Measurements from ENCODE around the gene TSPAN12.

The TSPAN12 gene

DNA sequence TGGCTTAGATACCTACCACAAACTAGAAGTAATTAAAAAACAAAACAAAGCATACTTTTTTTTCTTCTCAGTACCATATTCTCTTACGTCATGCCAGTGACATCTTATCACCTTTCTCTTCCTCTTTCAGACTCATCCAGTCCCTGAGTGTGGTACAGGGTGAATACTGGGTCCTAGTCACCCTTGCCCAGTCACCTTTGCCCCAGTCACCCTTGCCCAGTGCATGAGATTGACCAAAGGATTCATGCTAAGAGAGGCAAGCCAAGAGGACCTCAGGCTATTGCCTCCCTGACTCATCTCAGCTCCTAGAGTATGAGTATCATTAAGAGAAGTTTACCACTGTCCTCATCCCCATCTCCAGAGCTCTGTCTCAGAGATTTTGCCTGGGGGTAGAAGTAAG lies 10.0 kb upstream of the TSPAN12 start:
- ChIA-PET POLR2A (interaction anchor here (0.8 kb wide), 1 partner anchor 10 kb away, joined by 3 read pairs; the partner anchor contains the start of gene TSPAN12), CTCF (no interaction called here)
- Histone ChIP-seq H3K27ac (ENCODE audit: extremely low read depth, low read depth, low read length) (no peak overlapping the region), H3K9me3 (ENCODE audit: control insufficient read depth, insufficient read depth, low read depth, low read length) (no peaks in the 10 kb centered on the region), H3K4me3 (ENCODE audit: low read depth, low read length) (no peak overlapping the region), H3K4me1 (ENCODE audit: control insufficient read depth, insufficient read depth, low read length) (peaks cover 4% of the 10 kb centered on the region; the same call in 1 of the 2 replicates), H3K36me3 (ENCODE audit: control insufficient read depth in 2 of 2, insufficient read depth in 1 of 2, low read length in 2 of 2) (no peaks in the 10 kb centered on the region)
- TF ChIP-seq SP3 (tag by site-specific recombination; IDR thresholded peaks at IDR 0.05) (no peak), ZNF112 (tag by site-specific recombination; IDR thresholded peaks at IDR 0.05) (no peak), ZNF677 (tag by site-specific recombination; IDR thresholded peaks at IDR 0.05) (no peak), ZNF561 (tag by site-specific recombination; IDR thresholded peaks at IDR 0.05; ENCODE audit: borderline replicate concordance) (no peak), BCL11A (tag by site-specific recombination; IDR thresholded peaks at IDR 0.05; ENCODE audit: low read depth) (no peak), OVOL3 (tag by site-specific recombination; IDR thresholded peaks at IDR 0.05) (no peak), HOXD13 (CRISPR knock-in tag; IDR thresholded peaks at IDR 0.05; ENCODE audit: borderline replicate concordance) (no peak), ZNF707 (tag by site-specific recombination; IDR thresholded peaks at IDR 0.05) (no peak)
- TF ChIP-seq, protein P1, sequence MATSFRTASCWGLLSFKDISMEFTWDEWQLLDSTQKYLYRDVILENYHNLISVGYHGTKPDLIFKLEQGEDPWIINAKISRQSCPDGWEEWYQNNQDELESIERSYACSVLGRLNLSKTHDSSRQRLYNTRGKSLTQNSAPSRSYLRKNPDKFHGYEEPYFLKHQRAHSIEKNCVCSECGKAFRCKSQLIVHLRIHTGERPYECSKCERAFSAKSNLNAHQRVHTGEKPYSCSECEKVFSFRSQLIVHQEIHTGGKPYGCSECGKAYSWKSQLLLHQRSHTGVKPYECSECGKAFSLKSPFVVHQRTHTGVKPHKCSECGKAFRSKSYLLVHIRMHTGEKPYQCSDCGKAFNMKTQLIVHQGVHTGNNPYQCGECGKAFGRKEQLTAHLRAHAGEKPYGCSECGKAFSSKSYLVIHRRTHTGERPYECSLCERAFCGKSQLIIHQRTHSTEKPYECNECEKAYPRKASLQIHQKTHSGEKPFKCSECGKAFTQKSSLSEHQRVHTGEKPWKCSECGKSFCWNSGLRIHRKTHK (tag by site-specific recombination; IDR thresholded peaks at IDR 0.05): no peak

DNA sequence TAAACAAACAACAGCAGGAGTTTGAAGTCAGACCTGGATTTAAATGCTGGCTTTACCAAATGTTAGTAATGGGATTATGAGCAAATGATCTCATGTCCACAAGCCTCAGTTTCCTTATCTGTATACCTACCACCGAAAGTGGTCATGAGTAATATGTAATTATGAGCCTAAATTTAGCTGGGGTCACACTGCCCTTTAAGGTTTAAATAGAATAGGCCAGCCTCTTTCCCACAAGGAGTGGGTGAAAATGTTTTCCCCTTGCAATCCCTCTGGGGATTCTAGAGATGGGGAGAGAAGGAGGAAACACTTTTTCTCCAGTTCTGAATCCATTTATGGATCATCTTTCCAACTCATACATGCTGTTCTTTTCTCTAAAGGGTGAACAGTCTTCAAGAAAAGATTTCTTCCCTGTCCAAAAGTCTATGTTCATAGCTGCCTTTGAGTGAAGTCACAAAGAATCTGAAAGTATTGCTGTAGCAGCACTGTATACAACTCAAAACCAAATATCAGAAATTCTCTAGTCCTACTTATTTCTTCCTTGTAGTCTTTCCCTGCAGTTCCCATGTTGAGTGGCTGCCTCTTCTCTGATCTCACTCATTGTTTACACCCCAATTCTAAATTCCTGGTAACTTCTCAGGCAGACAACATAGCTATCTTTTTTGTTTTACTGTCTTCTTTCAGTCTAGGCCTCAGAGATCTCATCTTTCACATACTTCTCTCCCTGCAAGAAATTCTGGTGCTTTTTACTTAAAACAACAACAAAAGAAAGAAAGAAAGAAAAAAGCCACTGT lies 7.4 kb upstream of the TSPAN12 start:
- H3K4me1 ChIP-seq (ENCODE audit: control insufficient read depth, insufficient read depth, low read length): no peaks in the 10 kb centered on the region
- ChIA-PET CTCF (interaction anchor here (0.6 kb wide), 1 partner anchor 59 kb away, joined by 3 read pairs; no protein-coding TSS in a partner anchor), POLR2A (interaction anchor here (0.5 kb wide), 1 partner anchor 44 kb away, joined by 3 read pairs; no protein-coding TSS in a partner anchor)
- no peak for TF ChIP-seq ZNF140 (tag by site-specific recombination; IDR thresholded peaks at IDR 0.05)
- TF ChIP-seq, protein P2, sequence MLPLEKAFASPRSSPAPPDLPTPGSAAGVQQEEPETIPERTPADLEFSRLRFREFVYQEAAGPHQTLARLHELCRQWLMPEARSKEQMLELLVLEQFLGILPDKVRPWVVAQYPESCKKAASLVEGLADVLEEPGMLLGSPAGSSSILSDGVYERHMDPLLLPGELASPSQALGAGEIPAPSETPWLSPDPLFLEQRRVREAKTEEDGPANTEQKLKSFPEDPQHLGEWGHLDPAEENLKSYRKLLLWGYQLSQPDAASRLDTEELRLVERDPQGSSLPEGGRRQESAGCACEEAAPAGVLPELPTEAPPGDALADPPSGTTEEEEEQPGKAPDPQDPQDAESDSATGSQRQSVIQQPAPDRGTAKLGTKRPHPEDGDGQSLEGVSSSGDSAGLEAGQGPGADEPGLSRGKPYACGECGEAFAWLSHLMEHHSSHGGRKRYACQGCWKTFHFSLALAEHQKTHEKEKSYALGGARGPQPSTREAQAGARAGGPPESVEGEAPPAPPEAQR (tag by site-specific recombination; IDR thresholded peaks at IDR 0.05): no peak
- TF ChIP-seq ZNF510 (tag by site-specific recombination; IDR thresholded peaks at IDR 0.05; ENCODE audit: insufficient replicate concordance): no peak
- TF ChIP-seq SALL2 (tag by site-specific recombination; IDR thresholded peaks at IDR 0.05; ENCODE audit: borderline replicate concordance): no peak
- no peak for TF ChIP-seq ZNF2 (tag by site-specific recombination; IDR thresholded peaks at IDR 0.05)
- no peak for TF ChIP-seq ZNF791 (tag by site-specific recombination; IDR thresholded peaks at IDR 0.05)
- TF ChIP-seq KLF7 (tag by site-specific recombination; IDR thresholded peaks at IDR 0.05; ENCODE audit: borderline replicate concordance): no peak
- no peak for TF ChIP-seq TRIM28 (IDR thresholded peaks at IDR 0.05; ENCODE audit: borderline replicate concordance, low read length)
- TF ChIP-seq, protein P3, sequence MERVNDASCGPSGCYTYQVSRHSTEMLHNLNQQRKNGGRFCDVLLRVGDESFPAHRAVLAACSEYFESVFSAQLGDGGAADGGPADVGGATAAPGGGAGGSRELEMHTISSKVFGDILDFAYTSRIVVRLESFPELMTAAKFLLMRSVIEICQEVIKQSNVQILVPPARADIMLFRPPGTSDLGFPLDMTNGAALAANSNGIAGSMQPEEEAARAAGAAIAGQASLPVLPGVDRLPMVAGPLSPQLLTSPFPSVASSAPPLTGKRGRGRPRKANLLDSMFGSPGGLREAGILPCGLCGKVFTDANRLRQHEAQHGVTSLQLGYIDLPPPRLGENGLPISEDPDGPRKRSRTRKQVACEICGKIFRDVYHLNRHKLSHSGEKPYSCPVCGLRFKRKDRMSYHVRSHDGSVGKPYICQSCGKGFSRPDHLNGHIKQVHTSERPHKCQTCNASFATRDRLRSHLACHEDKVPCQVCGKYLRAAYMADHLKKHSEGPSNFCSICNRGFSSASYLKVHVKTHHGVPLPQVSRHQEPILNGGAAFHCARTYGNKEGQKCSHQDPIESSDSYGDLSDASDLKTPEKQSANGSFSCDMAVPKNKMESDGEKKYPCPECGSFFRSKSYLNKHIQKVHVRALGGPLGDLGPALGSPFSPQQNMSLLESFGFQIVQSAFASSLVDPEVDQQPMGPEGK (tag by site-specific recombination; IDR thresholded peaks at IDR 0.05): no peak
- TF ChIP-seq ZNF610 (tag by site-specific recombination; IDR thresholded peaks at IDR 0.05; ENCODE audit: borderline replicate concordance): no peak
- no peak for TF ChIP-seq ZNF221 (tag by site-specific recombination; IDR thresholded peaks at IDR 0.05; ENCODE audit: borderline replicate concordance)
- no peak for TF ChIP-seq ZFP3 (tag by site-specific recombination; IDR thresholded peaks at IDR 0.05; ENCODE audit: low read depth)
- TF ChIP-seq ZNF623 (tag by site-specific recombination; IDR thresholded peaks at IDR 0.05): no peak
- no peak for TF ChIP-seq REPIN1 (tag by site-specific recombination; IDR thresholded peaks at IDR 0.05; ENCODE audit: low read depth)
- TF ChIP-seq HOXA7 (CRISPR knock-in tag; IDR thresholded peaks at IDR 0.05; ENCODE audit: borderline replicate concordance): no peak
- TF ChIP-seq, protein P4, sequence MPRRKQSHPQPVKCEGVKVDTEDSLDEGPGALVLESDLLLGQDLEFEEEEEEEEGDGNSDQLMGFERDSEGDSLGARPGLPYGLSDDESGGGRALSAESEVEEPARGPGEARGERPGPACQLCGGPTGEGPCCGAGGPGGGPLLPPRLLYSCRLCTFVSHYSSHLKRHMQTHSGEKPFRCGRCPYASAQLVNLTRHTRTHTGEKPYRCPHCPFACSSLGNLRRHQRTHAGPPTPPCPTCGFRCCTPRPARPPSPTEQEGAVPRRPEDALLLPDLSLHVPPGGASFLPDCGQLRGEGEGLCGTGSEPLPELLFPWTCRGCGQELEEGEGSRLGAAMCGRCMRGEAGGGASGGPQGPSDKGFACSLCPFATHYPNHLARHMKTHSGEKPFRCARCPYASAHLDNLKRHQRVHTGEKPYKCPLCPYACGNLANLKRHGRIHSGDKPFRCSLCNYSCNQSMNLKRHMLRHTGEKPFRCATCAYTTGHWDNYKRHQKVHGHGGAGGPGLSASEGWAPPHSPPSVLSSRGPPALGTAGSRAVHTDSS (tag by site-specific recombination; IDR thresholded peaks at IDR 0.05): no peak
- no peak for TF ChIP-seq ZNF701 (tag by site-specific recombination; IDR thresholded peaks at IDR 0.05)
- TF ChIP-seq EGR2 (tag by site-specific recombination; IDR thresholded peaks at IDR 0.05; ENCODE audit: low read depth): no peak
- TF ChIP-seq ZBTB1 (tag by site-specific recombination; IDR thresholded peaks at IDR 0.05): no peak
- H3K9me3 ChIP-seq (ENCODE audit: control insufficient read depth, insufficient read depth, low read depth, low read length): no peaks in the 10 kb centered on the region
- no peaks in the 10 kb centered on the region for H3K36me3 ChIP-seq (ENCODE audit: control insufficient read depth in 2 of 2, insufficient read depth in 1 of 2, low read length in 2 of 2)
- no peak overlapping the region for H3K27ac ChIP-seq (ENCODE audit: extremely low read depth, low read depth, low read length)
- no peak overlapping the region for H3K4me3 ChIP-seq (ENCODE audit: low read depth, low read length)

Measured in HEK293 (cell line).